ENCODE measurements around the gene GCFC2.
A peak's percentile ranks its signal among the peaks of the same experiment; 100 is the strongest.

GCFC2 gene

GRCh38 chr2:75710577-75711253, at the start of gene GCFC2:
Gene GCFC2, minus strand, starts transcription at chr2:75710915. Its CDS starts 60 bp downstream, at chr2:75710855.
- peak; percentile 93 for ATAC-seq
- TF ChIP-seq ZNF565 (CRISPR knock-in tag; conservative IDR thresholded peaks at IDR 0.05; ENCODE audit: low read depth) (no peak), CSDC2 (CRISPR knock-in tag; IDR thresholded peaks at IDR 0.05) (peak; percentile 63; the same call in 1 of the 2 replicates), ISL1 (CRISPR knock-in tag; IDR thresholded peaks at IDR 0.05) (0 out of 2 replicates have a peak, but pooled peaks have one; percentile 10), ZFP3 (CRISPR knock-in tag; IDR thresholded peaks at IDR 0.05) (0 out of 2 replicates have a peak, but pooled peaks have one; percentile 54)
- TF ChIP-seq, protein P1, sequence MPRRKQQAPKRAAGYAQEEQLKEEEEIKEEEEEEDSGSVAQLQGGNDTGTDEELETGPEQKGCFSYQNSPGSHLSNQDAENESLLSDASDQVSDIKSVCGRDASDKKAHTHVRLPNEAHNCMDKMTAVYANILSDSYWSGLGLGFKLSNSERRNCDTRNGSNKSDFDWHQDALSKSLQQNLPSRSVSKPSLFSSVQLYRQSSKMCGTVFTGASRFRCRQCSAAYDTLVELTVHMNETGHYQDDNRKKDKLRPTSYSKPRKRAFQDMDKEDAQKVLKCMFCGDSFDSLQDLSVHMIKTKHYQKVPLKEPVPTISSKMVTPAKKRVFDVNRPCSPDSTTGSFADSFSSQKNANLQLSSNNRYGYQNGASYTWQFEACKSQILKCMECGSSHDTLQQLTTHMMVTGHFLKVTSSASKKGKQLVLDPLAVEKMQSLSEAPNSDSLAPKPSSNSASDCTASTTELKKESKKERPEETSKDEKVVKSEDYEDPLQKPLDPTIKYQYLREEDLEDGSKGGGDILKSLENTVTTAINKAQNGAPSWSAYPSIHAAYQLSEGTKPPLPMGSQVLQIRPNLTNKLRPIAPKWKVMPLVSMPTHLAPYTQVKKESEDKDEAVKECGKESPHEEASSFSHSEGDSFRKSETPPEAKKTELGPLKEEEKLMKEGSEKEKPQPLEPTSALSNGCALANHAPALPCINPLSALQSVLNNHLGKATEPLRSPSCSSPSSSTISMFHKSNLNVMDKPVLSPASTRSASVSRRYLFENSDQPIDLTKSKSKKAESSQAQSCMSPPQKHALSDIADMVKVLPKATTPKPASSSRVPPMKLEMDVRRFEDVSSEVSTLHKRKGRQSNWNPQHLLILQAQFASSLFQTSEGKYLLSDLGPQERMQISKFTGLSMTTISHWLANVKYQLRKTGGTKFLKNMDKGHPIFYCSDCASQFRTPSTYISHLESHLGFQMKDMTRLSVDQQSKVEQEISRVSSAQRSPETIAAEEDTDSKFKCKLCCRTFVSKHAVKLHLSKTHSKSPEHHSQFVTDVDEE (CRISPR knock-in tag; IDR thresholded peaks at IDR 0.05): peak; percentile 60

DNA sequence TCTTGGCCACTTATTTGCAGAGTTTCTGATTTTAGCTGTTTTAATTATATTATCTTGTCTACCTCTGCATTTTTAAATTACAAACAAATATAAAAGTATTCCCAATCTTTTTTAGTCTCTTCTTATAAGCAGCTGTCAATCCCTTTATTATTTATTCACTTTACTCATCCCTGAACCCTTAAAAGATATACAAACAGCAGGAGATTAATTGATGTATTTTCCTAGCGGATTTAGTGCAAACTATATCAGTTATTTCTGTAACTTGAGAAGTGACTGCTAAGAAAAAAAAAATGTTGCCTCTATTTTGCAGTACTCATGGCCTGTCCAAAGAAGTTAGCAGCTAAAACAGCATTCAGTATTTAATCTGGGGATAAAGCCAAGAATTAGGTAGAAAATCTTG, 42.1 kb upstream of the GCFC2 start:
- no peak for ATAC-seq

GRCh38 chr2:75751824-75752468, 41.2 kb upstream of the GCFC2 start:
- no peak for ATAC-seq
- TF ChIP-seq ZFP30 (CRISPR knock-in tag; IDR thresholded peaks at IDR 0.05) (no peak), ARNTL (CRISPR knock-in tag; IDR thresholded peaks at IDR 0.05; ENCODE audit: borderline replicate concordance, low read depth) (no peak), CREB5 (CRISPR knock-in tag; IDR thresholded peaks at IDR 0.05; ENCODE audit: low read depth) (no peak), SNAI2 (CRISPR knock-in tag; IDR thresholded peaks at IDR 0.05) (no peak), ZC3H10 (CRISPR knock-in tag; IDR thresholded peaks at IDR 0.05) (no peak), ZFP3 (CRISPR knock-in tag; IDR thresholded peaks at IDR 0.05) (no peak), GLIS3 (CRISPR knock-in tag; IDR thresholded peaks at IDR 0.05) (no peak), TOX (CRISPR knock-in tag; IDR thresholded peaks at IDR 0.05; ENCODE audit: borderline replicate concordance) (no peak)
- TF ChIP-seq, protein P2, sequence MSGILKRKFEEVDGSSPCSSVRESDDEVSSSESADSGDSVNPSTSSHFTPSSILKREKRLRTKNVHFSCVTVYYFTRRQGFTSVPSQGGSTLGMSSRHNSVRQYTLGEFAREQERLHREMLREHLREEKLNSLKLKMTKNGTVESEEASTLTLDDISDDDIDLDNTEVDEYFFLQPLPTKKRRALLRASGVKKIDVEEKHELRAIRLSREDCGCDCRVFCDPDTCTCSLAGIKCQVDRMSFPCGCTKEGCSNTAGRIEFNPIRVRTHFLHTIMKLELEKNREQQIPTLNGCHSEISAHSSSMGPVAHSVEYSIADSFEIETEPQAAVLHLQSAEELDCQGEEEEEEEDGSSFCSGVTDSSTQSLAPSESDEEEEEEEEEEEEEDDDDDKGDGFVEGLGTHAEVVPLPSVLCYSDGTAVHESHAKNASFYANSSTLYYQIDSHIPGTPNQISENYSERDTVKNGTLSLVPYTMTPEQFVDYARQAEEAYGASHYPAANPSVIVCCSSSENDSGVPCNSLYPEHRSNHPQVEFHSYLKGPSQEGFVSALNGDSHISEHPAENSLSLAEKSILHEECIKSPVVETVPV (CRISPR knock-in tag; IDR thresholded peaks at IDR 0.05): no peak
- TF ChIP-seq, protein P3, sequence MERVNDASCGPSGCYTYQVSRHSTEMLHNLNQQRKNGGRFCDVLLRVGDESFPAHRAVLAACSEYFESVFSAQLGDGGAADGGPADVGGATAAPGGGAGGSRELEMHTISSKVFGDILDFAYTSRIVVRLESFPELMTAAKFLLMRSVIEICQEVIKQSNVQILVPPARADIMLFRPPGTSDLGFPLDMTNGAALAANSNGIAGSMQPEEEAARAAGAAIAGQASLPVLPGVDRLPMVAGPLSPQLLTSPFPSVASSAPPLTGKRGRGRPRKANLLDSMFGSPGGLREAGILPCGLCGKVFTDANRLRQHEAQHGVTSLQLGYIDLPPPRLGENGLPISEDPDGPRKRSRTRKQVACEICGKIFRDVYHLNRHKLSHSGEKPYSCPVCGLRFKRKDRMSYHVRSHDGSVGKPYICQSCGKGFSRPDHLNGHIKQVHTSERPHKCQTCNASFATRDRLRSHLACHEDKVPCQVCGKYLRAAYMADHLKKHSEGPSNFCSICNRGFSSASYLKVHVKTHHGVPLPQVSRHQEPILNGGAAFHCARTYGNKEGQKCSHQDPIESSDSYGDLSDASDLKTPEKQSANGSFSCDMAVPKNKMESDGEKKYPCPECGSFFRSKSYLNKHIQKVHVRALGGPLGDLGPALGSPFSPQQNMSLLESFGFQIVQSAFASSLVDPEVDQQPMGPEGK (CRISPR knock-in tag; IDR thresholded peaks at IDR 0.05; ENCODE audit: borderline replicate concordance): no peak

More for the DNA sequence above, 42.1 kb upstream of the GCFC2 start:
- TF ChIP-seq OSR1 (CRISPR knock-in tag; IDR thresholded peaks at IDR 0.05) (no peak), ZNF565 (CRISPR knock-in tag; conservative IDR thresholded peaks at IDR 0.05; ENCODE audit: low read depth) (no peak), ISL1 (CRISPR knock-in tag; IDR thresholded peaks at IDR 0.05) (no peak), ARNTL (CRISPR knock-in tag; IDR thresholded peaks at IDR 0.05; ENCODE audit: borderline replicate concordance, low read depth) (no peak), TOX (CRISPR knock-in tag; IDR thresholded peaks at IDR 0.05; ENCODE audit: borderline replicate concordance) (no peak), ESRRG (CRISPR knock-in tag; IDR thresholded peaks at IDR 0.05) (no peak), TCF4 (CRISPR knock-in tag; IDR thresholded peaks at IDR 0.05; ENCODE audit: borderline replicate concordance) (no peak), ZFP30 (CRISPR knock-in tag; IDR thresholded peaks at IDR 0.05) (no peak), GLIS3 (CRISPR knock-in tag; IDR thresholded peaks at IDR 0.05) (no peak), CSDC2 (CRISPR knock-in tag; IDR thresholded peaks at IDR 0.05) (no peak), ZNF8 (CRISPR knock-in tag; IDR thresholded peaks at IDR 0.05) (no peak), PPARA (CRISPR knock-in tag; IDR thresholded peaks at IDR 0.05; ENCODE audit: borderline replicate concordance) (no peak), RARB (CRISPR knock-in tag; IDR thresholded peaks at IDR 0.05) (no peak), ZNF70 (CRISPR knock-in tag; IDR thresholded peaks at IDR 0.05) (no peak), POU6F1 (CRISPR knock-in tag; IDR thresholded peaks at IDR 0.05; ENCODE audit: borderline replicate concordance, low read depth) (no peak), BACH2 (CRISPR knock-in tag; IDR thresholded peaks at IDR 0.05; ENCODE audit: borderline replicate concordance) (no peak), ZC3H10 (CRISPR knock-in tag; IDR thresholded peaks at IDR 0.05) (no peak)
- TF ChIP-seq, protein P3 (CRISPR knock-in tag; IDR thresholded peaks at IDR 0.05; ENCODE audit: borderline replicate concordance): no peak
- TF ChIP-seq, protein P2 (CRISPR knock-in tag; IDR thresholded peaks at IDR 0.05): no peak
